Chondrocyte (in vitro differentiated cells): Measurements from ENCODE around the gene IFT43. TPM values are rescaled to one million over a fixed set of nuclear protein-coding genes. Genes with fewer than 3 reads are reported as not detected.

Experiments used
- DNase-seq: peaks from one replicate; pipeline ENCODE4 v3.0.0; 2021; ENCODE audit warnings: mixed read lengths, low spot score
- H3K27ac Mint-ChIP-seq: one replicate; pipeline ENCODE4 v1.8.0; 2021; ENCODE audit warnings: mild to moderate bottlenecking, moderate library complexity, mixed read lengths; ENCODE audit not compliant: unreplicated experiment
- H3K27me3 Mint-ChIP-seq: 2 replicates; pipeline ENCODE4 v1.8.0; 2021; ENCODE audit warnings: low read depth, mixed read lengths
- H3K36me3 Mint-ChIP-seq: 2 replicates; pipeline ENCODE4 v1.8.0; 2021; ENCODE audit warnings: low read depth, mixed read lengths
- H3K4me1 Mint-ChIP-seq: 2 replicates; pipeline ENCODE4 v1.8.0; 2021; ENCODE audit warnings: low read depth, mild to moderate bottlenecking, mixed read lengths
- H3K4me3 Mint-ChIP-seq: one replicate; pipeline ENCODE4 v1.8.0; 2021; ENCODE audit warnings: mild to moderate bottlenecking, moderate library complexity, mixed read lengths; ENCODE audit not compliant: unreplicated experiment
- H3K9me3 Mint-ChIP-seq: 2 replicates; pipeline ENCODE4 v1.8.0; 2021; ENCODE audit warnings: low read depth, mixed read lengths
- total RNA-seq: library from RNA; stranded (reverse); gene quantifications from 3 replicates; pipeline ENCODE4 v1.2.1, GENCODE V29; 2021
- TF ChIP-seq, protein P1 (sequence below): fragments of 200-600 bp; sonication (generic); IDR thresholded peaks from 2 replicates; pipeline ENCODE4 v1.5.0; 2021; ENCODE audit warnings: antibody characterized with exemption, mild to moderate bottlenecking, moderate library complexity

IFT43 gene
- total RNA-seq, 1 donor from 2014 or later = 28.2 TPM

DNA sequence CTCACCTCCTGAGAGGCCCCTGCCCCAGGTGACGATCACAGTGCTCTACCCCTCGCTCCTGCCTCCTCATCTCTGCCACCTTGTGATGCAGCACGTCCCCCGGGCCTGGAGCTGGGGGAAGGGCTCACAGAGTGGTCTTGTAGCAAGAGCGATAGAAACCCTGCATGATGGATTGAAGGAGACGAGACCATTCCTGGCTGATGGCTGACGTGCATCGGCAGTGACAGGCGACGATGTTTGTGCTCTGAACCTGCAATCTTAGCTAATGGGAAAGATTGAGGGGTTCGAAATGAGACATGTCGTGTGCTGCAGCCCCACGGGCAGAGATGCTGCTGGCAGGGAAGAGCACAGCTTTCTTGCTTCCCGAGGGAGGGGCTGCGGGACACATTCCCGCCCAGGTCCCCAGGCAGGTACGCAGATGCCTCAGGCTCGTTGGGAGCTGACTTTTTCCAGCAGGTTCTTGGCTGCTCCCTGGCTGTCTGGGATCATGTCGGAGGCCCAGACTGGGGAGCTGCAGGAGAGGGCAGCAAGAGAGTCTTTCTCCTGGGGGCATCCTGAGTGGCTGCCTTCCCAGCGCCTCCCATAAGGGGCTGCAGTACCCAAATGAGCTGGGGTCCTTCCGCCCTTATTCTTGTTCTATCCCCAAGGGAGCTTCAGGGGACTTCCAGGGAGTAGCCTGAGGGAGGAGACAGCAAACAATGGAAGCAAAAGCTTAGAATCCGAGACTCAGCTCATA lies 127.5 kb downstream of the IFT43 start:
- DNase-seq = no peak
- H3K27ac Mint-ChIP-seq = no peak overlapping the region
- no peaks in the 10 kb centered on the region for H3K36me3 Mint-ChIP-seq
- H3K4me1 Mint-ChIP-seq = no peaks in the 10 kb centered on the region
- peaks cover 9% of the 10 kb centered on the region for H3K9me3 Mint-ChIP-seq
- no peak overlapping the region for H3K4me3 Mint-ChIP-seq
- TF ChIP-seq, protein P1, sequence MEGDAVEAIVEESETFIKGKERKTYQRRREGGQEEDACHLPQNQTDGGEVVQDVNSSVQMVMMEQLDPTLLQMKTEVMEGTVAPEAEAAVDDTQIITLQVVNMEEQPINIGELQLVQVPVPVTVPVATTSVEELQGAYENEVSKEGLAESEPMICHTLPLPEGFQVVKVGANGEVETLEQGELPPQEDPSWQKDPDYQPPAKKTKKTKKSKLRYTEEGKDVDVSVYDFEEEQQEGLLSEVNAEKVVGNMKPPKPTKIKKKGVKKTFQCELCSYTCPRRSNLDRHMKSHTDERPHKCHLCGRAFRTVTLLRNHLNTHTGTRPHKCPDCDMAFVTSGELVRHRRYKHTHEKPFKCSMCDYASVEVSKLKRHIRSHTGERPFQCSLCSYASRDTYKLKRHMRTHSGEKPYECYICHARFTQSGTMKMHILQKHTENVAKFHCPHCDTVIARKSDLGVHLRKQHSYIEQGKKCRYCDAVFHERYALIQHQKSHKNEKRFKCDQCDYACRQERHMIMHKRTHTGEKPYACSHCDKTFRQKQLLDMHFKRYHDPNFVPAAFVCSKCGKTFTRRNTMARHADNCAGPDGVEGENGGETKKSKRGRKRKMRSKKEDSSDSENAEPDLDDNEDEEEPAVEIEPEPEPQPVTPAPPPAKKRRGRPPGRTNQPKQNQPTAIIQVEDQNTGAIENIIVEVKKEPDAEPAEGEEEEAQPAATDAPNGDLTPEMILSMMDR = no peak
- H3K27me3 Mint-ChIP-seq = peaks cover 29% of the 10 kb centered on the region

- peaks cover 5% of the 10 kb centered on the region for H3K9me3 Mint-ChIP-seq
- TF ChIP-seq, protein P1 = no peak
- no peak overlapping the region for H3K27ac Mint-ChIP-seq
- no peak overlapping the region for H3K4me3 Mint-ChIP-seq
- no peak for DNase-seq
- no peaks in the 10 kb centered on the region for H3K36me3 Mint-ChIP-seq
- H3K4me1 Mint-ChIP-seq = no peaks in the 10 kb centered on the region
- peaks cover 27% of the 10 kb centered on the region for H3K27me3 Mint-ChIP-seq
Measured at GRCh38 chr14:76113691-76114090, 128.1 kb downstream of the IFT43 start.

DNA sequence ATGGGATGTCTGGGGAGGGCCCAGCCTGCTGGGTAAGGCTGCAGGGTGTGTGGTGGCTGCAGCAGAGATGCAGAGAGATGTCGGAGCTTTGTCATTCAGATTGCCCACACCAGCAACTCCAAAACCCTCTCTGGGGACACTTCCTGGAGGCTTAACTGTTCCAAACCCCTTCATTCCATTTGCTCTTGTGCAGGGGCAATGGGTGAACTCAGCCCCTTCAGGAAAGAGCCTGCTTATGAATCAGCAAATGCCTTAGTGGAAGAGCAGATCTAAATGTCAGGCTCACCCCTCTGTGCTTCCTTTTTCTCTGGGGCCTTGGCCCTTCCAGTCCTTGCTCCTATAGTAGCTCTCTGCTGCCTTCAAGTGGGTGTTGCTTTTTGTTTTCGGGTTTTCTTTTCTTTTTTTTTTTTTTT lies 129.5 kb downstream of the IFT43 start:
- H3K27me3 Mint-ChIP-seq = peaks cover 22% of the 10 kb centered on the region

DNA sequence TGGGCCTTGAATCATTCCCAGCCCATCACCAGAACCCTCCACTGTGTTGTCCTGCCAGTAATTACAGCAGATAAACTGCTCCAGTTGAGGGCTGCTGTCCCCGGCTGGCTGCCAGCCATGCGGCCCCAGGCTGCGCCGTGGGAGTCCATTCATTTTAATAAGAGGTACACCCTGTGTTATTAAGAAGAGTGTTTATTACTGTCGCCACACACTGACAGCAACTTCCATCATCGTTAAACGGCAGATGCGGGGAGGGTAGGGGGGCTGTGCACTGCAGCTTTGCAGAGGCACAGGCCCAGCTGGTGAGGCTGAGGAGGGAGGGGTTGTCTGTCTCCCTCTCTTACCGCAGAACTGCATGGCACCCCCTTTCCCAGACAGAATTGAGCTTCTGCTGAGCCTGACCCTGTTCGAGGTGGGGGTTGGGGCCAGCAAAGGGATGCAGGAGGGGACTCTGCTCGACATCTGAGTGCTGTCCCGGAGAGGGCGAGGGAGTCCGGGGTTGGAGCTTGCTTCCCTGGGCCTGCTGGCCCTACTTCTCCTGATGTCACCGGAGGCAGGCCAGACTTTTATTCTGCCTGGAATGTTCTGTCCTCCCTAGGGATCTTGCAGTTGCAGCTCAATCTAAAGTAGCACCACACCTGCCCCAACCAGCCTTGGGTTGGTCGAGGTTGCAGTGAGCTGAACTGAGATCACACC lies 132.4 kb downstream of the IFT43 start:
- Mint-ChIP-seq H3K36me3 (no peaks in the 10 kb centered on the region), H3K27me3 (peaks cover 16% of the 10 kb centered on the region), H3K9me3 (peaks cover 2% of the 10 kb centered on the region), H3K4me3 (no peak overlapping the region), H3K27ac (no peak overlapping the region), H3K4me1 (no peaks in the 10 kb centered on the region)
- TF ChIP-seq, protein P1 = no peak
- no peak for DNase-seq

More for the DNA sequence above, 129.5 kb downstream of the IFT43 start:
- Mint-ChIP-seq H3K4me1 (no peaks in the 10 kb centered on the region), H3K9me3 (peaks cover 2% of the 10 kb centered on the region), H3K4me3 (no peak overlapping the region), H3K27ac (no peak overlapping the region), H3K36me3 (no peaks in the 10 kb centered on the region)
- no peak for DNase-seq
- TF ChIP-seq, protein P1 = no peak

DNA sequence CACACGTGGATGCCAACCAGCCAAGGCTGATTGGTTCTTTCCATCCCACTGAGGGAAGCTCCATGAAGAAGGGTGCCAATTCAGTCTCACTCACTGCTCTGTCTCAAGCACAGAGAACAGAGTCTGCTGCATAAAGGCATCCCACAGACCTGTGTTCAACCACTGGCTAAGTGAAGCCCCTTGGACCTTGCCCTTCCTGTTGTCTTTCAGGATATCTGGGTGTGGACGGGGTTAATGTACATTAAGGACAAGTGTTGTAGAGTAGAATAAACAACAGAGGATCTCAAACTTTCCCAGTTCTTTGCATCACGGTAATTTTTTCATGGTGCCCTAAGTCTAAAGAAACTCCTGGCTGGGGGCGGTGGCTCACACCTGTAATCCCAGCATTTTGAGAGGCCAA lies 133.0 kb downstream of the IFT43 start:
- H3K4me1 Mint-ChIP-seq = no peaks in the 10 kb centered on the region
- TF ChIP-seq, protein P1 = no peak
- H3K27ac Mint-ChIP-seq = no peak overlapping the region
- H3K4me3 Mint-ChIP-seq = no peak overlapping the region
- DNase-seq = no peak
- H3K9me3 Mint-ChIP-seq = peaks cover 2% of the 10 kb centered on the region
- H3K27me3 Mint-ChIP-seq = peaks cover 14% of the 10 kb centered on the region
- H3K36me3 Mint-ChIP-seq = no peaks in the 10 kb centered on the region
